Peyer's patch (tissue), 4 donors: ENCODE measurements around the gene DVL2. TPM values are rescaled to one million over a fixed set of nuclear protein-coding genes. Genes with fewer than 3 reads are reported as not detected.

Experiments
- DNase-seq, 3 donors: peaks; one replicate each; pipeline ENCODE4 v3.0.0-alpha.2; 2017 to 2019
- H3K27ac ChIP-seq, 4 donors: fragments of 200-600 bp; sonication (generic); one replicate each; pipeline ENCODE4 v1.5.1; 2016 to 2019
- H3K27me3 ChIP-seq, 2 donors: fragments of 200-600 bp; sonication (generic); one replicate each; pipeline ENCODE4 v1.5.1; 2019
- H3K36me3 ChIP-seq, 3 donors: fragments of 200-600 bp; sonication (generic); one replicate each; pipeline ENCODE4 v1.5.1; 2016 to 2019
- H3K4me1 ChIP-seq, 4 donors: fragments of 200-600 bp; sonication (generic); one replicate each; pipeline ENCODE4 v1.5.1; 2016 to 2019
- H3K4me3 ChIP-seq, 4 donors: fragments of 200-600 bp; sonication (generic); 1 replicate in 3 of 4; 2 replicates in 1 of 4; pipeline ENCODE4 v1.5.1; 2016 to 2019; ENCODE audit warnings: mild to moderate bottlenecking in 1 of 4
- H3K9me3 ChIP-seq, 4 donors: fragments of 200-600 bp; sonication (generic); one replicate each; pipeline ENCODE4 v1.5.1; 2016 to 2019; ENCODE audit warnings: mild to moderate bottlenecking in 1 of 4
- POLR2A ChIP-seq, 2 donors: fragments of 450-650 bp; IDR thresholded peaks; one replicate each; pipeline ENCODE4 v1.5.1; 2017; ENCODE audit warnings: antibody characterized with exemption in 2 of 2, mild to moderate bottlenecking in 2 of 2, moderate library complexity in 2 of 2
- total RNA-seq, 4 donors: library from RNA; depleted of rRNA; stranded (reverse); fragments of >200 nt; gene quantifications; one replicate each; pipeline ENCODE4 v1.1.0, GENCODE V29; 2016
- TF ChIP-seq, protein P1 (sequence below), 6 experiments: fragments of 450-650 bp in 4 of 6; fragments of 200-600 bp in 2 of 6; sonication (generic) in 1 of 6; IDR thresholded peaks; one replicate each; pipeline ENCODE4 v1.5.1; 2017 to 2019; ENCODE audit warnings: antibody characterized with exemption in 6 of 6, mild to moderate bottlenecking in 3 of 6, moderate library complexity in 1 of 6

The DVL2 gene
- total RNA-seq, 4 donors from 2014 or later: 42.1 to 61.9 (median 50.1) TPM

DNA sequence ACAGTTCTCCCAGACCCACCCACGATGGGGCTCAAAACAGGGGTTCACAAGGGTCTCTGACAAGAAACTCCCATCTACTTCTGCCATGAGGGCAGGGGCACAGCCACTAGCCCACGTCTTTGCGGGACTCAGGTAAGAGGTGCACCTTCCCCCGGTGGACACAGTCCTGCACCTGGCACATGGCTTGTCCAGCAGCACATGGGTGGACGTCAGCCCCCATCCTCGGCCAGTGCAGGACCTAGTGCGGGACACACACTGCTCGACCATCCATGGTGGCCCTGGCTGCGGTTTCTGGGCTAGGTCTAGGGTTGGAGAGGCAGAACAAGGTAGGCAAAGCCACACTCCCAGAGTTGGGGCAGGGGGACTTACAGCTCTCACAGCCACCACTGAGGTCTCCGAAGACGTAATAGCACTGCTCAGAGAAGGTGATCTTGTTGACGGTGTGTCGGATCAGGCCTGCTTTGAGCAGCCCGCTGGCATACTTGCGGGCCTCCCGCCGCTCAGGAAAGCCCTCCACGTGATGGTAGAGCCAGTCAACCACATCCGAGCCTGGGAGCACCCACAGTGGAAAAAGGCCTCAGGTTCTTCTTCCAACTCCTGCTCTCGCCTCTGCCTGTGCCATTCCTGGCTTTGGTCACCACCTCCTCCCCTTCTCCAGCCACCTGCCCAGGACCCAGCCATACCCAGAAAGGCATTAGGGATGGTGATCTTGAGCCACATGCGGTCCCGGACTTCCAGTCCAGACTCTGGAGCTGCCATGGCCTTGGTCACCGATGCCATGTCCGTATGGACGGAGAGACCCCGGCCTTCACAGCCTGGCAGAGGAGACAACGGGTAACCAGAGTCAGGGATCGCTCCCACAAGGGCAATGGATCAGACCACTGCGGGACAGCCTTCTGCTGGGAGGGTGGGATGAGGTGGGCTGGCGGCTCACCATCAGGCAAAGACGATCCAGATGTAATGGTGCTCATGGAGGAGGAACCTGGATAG is 7.3 kb downstream of the DVL2 start:
- peak in 1 of 3 donors; percentile 46 for DNase-seq
- Histone ChIP-seq H3K36me3 (peaks cover 0 to 83% (median 0%) of the 10 kb centered on the region in 3 donors), H3K4me1 (peaks cover 0 to 2% (median 0%) of the 10 kb centered on the region in 4 donors), H3K4me3 (no peak overlapping the region), H3K27me3 (no peaks in the 10 kb centered on the region), H3K27ac (peak overlapping the region in 1 of 4 donors; percentile 36), H3K9me3 (no peaks in the 10 kb centered on the region)
- no peak for TF ChIP-seq POLR2A (IDR thresholded peaks at IDR 0.05)
- TF ChIP-seq, protein P1, sequence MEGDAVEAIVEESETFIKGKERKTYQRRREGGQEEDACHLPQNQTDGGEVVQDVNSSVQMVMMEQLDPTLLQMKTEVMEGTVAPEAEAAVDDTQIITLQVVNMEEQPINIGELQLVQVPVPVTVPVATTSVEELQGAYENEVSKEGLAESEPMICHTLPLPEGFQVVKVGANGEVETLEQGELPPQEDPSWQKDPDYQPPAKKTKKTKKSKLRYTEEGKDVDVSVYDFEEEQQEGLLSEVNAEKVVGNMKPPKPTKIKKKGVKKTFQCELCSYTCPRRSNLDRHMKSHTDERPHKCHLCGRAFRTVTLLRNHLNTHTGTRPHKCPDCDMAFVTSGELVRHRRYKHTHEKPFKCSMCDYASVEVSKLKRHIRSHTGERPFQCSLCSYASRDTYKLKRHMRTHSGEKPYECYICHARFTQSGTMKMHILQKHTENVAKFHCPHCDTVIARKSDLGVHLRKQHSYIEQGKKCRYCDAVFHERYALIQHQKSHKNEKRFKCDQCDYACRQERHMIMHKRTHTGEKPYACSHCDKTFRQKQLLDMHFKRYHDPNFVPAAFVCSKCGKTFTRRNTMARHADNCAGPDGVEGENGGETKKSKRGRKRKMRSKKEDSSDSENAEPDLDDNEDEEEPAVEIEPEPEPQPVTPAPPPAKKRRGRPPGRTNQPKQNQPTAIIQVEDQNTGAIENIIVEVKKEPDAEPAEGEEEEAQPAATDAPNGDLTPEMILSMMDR (IDR thresholded peaks at IDR 0.05): no peak

- DNase-seq: no peak
- TF ChIP-seq POLR2A (IDR thresholded peaks at IDR 0.05): no peak
- TF ChIP-seq, protein P1 (IDR thresholded peaks at IDR 0.05): no peak
- no peak overlapping the region for H3K4me3 ChIP-seq
- peaks cover 0 to 13% (median 3%) of the 10 kb centered on the region in 4 donors for H3K4me1 ChIP-seq
- peaks cover 0 to 89% (median 0%) of the 10 kb centered on the region in 3 donors for H3K36me3 ChIP-seq
- no peaks in the 10 kb centered on the region for H3K27me3 ChIP-seq
- H3K9me3 ChIP-seq: no peaks in the 10 kb centered on the region
- no peak overlapping the region for H3K27ac ChIP-seq
Observed at GRCh38 chr17:7225711-7226331, 8.5 kb downstream of the DVL2 start.

- H3K27me3 ChIP-seq: no peaks in the 10 kb centered on the region
- no peak for DNase-seq
- no peak for TF ChIP-seq POLR2A (IDR thresholded peaks at IDR 0.05)
- TF ChIP-seq, protein P1 (IDR thresholded peaks at IDR 0.05): no peak
- peaks cover 0 to 18% (median 5%) of the 10 kb centered on the region in 4 donors for H3K4me1 ChIP-seq
- H3K9me3 ChIP-seq: no peaks in the 10 kb centered on the region
- peak overlapping the region in 1 of 4 donors; percentile 100 for H3K27ac ChIP-seq
- H3K36me3 ChIP-seq: peaks cover 0 to 78% (median 0%) of the 10 kb centered on the region in 3 donors
- H3K4me3 ChIP-seq: no peak overlapping the region
Observed at GRCh38 chr17:7224661-7225111, 9.6 kb downstream of the DVL2 start.

DNA sequence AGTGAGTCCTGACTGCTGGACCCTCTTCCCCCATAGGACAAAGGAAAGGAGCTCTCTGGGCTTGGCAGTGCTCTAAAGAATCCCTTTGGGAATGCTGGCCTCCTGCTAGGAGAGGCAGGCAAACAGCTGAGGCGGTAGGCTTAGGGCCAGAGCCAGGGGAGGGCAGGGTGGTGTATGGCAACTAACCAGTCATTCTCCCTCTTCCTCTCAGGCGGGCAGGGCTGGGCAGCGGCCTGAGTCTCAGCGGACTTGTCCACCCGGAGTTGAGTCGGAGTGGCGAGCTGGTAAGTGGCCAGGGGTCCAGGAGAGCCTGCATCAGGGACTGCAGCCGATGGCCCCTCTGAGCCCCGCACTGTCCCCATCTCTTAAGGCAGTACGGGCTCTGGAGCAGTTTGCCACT is 10.2 kb downstream of the DVL2 start:
- Histone ChIP-seq H3K36me3 (peaks cover 0 to 72% (median 0%) of the 10 kb centered on the region in 3 donors), H3K9me3 (no peaks in the 10 kb centered on the region), H3K4me3 (no peak overlapping the region), H3K4me1 (peaks cover 3 to 23% (median 9%) of the 10 kb centered on the region in 4 donors), H3K27me3 (no peaks in the 10 kb centered on the region), H3K27ac (peak overlapping the region in 1 of 4 donors; percentile 100)
- no peak for TF ChIP-seq POLR2A (IDR thresholded peaks at IDR 0.05)
- TF ChIP-seq, protein P1 (IDR thresholded peaks at IDR 0.05): no peak
- no peak for DNase-seq

DNA sequence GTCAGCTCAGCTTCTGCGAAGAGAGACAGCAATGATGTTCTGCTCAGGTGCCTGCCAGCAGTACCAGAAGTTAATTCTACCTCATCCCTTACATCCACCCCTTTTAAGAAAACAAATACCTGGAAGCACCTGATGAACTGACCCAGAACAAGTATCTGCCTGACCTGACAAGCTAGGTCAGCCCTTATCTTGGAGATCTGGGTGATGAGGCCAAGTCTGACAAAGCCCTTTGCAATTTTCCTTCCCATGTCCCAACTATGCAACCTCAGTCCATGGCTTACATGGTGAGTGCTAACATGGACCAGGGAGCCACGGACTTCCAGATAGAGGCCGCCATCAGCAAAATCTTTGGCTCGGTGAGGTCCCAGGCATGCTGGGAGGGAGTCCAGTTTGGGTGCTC is 10.9 kb downstream of the DVL2 start:
- Histone ChIP-seq H3K4me1 (peaks cover 5 to 29% (median 11%) of the 10 kb centered on the region in 4 donors), H3K9me3 (no peaks in the 10 kb centered on the region), H3K4me3 (no peak overlapping the region), H3K27ac (peak overlapping the region in 1 of 4 donors; percentile 100), H3K27me3 (no peaks in the 10 kb centered on the region), H3K36me3 (peaks cover 0 to 66% (median 0%) of the 10 kb centered on the region in 3 donors)
- DNase-seq: no peak
- no peak for TF ChIP-seq POLR2A (IDR thresholded peaks at IDR 0.05)
- TF ChIP-seq, protein P1 (IDR thresholded peaks at IDR 0.05): no peak
